Left lung (tissue), 10 donors: ENCODE measurements around the gene KNOP1. TPM values are rescaled to one million over a fixed set of nuclear protein-coding genes. Genes with fewer than 3 reads are reported as not detected.

Source experiments
- ATAC-seq: fragments of 200-7000 bp; cut with Tn5 transposase; one replicate; pipeline ENCODE4 v1.9.1; 2020; ENCODE audit warnings: moderate library complexity
- DNase-seq, 4 donors: peaks; one replicate each; pipeline ENCODE4 v3.0.0-alpha.2; 2013 to 2020
- H3K27ac ChIP-seq, 2 donors: fragments of 200-600 bp; sonication (generic) in 1 of 2; one replicate each; pipeline versions ENCODE4 v1.5.0 to v1.8.0; 2020 to 2021
- H3K27me3 ChIP-seq, 2 donors: fragments of 200-600 bp; sonication (generic) in 1 of 2; one replicate each; pipeline versions ENCODE4 v1.5.0 to v1.8.0; 2020 to 2021
- H3K36me3 ChIP-seq, 2 donors: fragments of 200-600 bp; sonication (generic) in 1 of 2; one replicate each; pipeline versions ENCODE4 v1.5.0 to v1.8.0; 2020 to 2021
- H3K4me1 ChIP-seq, 2 donors: fragments of 200-600 bp; one replicate each; pipeline ENCODE4 v1.8.0; 2021
- H3K4me3 ChIP-seq, 2 donors: fragments of 200-600 bp; sonication (generic) in 1 of 2; one replicate each; pipeline versions ENCODE4 v1.5.0 to v1.8.0; 2020 to 2021; ENCODE audit warnings: mild to moderate bottlenecking in 1 of 2
- H3K9me3 ChIP-seq, 2 donors: fragments of 200-600 bp; sonication (generic) in 1 of 2; one replicate each; pipeline versions ENCODE4 v1.5.0 to v1.8.0; 2020 to 2021
- intact Hi-C, 2 donors: fragments of 100-400 bp; cut with DNase I; formaldehyde crosslinking; loops; one replicate each; pipeline versions ENCODE4 v1.11.2 to v1.14.2; 2022
- polyA plus RNA-seq, 6 donors: library from polyadenylated mRNA; unstranded; fragments of 120-200 nt; gene quantifications; one replicate each; pipeline ENCODE4 v1.2.1, GENCODE V29; 2013; ENCODE audit not compliant: insufficient read length in 6 of 6
- total RNA-seq, 2 donors: library from RNA; stranded (reverse); fragmentation: NEBNext Ultra II Directional; extraction: Animal tissue kit (Norgen Biotek cat#: 25700); gene quantifications; one replicate each; pipeline ENCODE4 v1.2.1, GENCODE V29; 2021
- TF ChIP-seq, protein P1 (sequence below), 2 donors: fragments of 200-600 bp; sonication (generic) in 1 of 2; IDR thresholded peaks; one replicate each; pipeline versions ENCODE4 v1.5.0 to v1.8.0; 2021; ENCODE audit warnings: antibody characterized with exemption in 2 of 2
- donor health status: DM: no; HTN: yes; CAD: no.
- donor health status: DM: no; HTN: no; CAD: no.

KNOP1 gene
- total and polyA plus RNA-seq, 8 donors: 12.5 to 49.0 (median 32.3) TPM

DNA sequence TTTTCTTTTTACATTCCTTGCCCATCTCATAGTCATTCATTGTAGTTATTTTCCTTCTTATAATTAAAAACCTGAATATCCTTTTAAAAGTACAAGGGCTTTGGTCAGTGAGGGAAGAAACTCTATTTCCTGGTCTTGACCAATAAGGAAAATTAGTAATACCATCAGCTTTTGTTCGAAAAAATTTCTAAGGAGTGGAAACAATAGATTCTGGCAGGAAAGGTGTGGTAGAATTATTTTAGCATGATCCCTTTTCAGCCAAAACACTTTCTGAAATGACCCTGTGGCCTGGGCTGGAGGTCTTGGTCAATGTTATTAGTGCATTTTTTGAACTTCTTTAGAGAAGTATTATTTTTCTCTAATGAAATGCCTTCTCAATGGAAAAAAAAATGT is 36.6 kb upstream of the KNOP1 start:
- intact Hi-C loops: no loop called here
- Histone ChIP-seq H3K4me3 (no peak overlapping the region), H3K36me3 (no peaks in the 10 kb centered on the region), H3K9me3 (no peaks in the 10 kb centered on the region), H3K27ac (no peak overlapping the region), H3K27me3 (no peaks in the 10 kb centered on the region), H3K4me1 (peaks cover 0 to 3% of the 10 kb centered on the region in 2 donors)
- no peak for DNase-seq
- ATAC-seq: no peak
- TF ChIP-seq, protein P1, sequence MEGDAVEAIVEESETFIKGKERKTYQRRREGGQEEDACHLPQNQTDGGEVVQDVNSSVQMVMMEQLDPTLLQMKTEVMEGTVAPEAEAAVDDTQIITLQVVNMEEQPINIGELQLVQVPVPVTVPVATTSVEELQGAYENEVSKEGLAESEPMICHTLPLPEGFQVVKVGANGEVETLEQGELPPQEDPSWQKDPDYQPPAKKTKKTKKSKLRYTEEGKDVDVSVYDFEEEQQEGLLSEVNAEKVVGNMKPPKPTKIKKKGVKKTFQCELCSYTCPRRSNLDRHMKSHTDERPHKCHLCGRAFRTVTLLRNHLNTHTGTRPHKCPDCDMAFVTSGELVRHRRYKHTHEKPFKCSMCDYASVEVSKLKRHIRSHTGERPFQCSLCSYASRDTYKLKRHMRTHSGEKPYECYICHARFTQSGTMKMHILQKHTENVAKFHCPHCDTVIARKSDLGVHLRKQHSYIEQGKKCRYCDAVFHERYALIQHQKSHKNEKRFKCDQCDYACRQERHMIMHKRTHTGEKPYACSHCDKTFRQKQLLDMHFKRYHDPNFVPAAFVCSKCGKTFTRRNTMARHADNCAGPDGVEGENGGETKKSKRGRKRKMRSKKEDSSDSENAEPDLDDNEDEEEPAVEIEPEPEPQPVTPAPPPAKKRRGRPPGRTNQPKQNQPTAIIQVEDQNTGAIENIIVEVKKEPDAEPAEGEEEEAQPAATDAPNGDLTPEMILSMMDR (IDR thresholded peaks at IDR 0.05): no peak

- no peak for DNase-seq
- TF ChIP-seq, protein P1 (IDR thresholded peaks at IDR 0.05): no peak
- Histone ChIP-seq H3K36me3 (no peaks in the 10 kb centered on the region), H3K27me3 (no peaks in the 10 kb centered on the region), H3K27ac (no peak overlapping the region), H3K4me3 (no peak overlapping the region), H3K4me1 (peaks cover 0 to 3% of the 10 kb centered on the region in 2 donors), H3K9me3 (no peaks in the 10 kb centered on the region)
- peak; percentile 61 for ATAC-seq
- intact Hi-C loops: no loop called here
Measured at GRCh38 chr16:19753815-19754643, 36.0 kb upstream of the KNOP1 start.

DNA sequence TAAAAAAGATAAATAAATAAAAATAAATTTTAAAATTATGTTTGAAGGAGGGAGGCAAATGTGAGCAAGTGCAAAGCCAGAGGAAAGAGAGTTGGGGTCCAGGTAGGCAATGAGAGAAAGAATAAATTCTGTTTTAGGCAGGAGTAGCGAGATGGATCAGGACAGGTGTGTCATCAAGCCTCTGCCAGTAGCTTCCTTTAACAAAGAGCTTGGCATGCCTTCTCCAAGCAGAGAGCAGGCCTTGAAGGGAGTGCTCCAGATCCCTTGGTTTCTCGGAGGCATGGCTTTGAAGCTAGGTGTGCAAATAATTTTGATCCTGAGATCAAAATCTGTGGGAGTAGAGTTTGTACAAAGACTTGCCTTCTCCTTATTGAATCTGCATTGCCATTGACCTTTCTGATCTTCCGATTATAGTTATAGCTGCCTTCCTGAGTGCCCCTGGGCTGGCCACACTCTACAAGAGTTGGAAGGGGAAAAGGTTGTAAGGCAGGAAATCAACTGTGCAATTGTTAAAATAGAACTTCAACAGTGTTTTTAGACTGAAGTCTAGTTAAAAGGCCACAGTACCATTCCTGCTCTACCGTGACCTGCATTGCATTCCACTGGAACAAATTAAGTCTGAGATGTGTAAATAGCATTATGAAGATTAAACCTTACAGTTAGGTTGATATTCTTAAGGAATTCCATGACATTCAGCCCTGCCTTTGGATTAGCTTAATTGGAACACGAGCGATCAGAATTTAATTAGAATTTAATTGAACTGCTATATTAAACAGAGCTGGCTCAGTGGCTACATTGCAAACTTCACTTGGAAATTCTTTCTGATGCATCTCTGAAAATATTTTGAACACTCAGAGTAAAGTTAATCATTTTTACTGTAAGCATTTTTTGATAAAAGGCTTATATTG is 33.7 kb upstream of the KNOP1 start:
- ATAC-seq (no peak), DNase-seq (no peak)
- intact Hi-C loops: no loop called here
- no peaks in the 10 kb centered on the region for H3K27me3 ChIP-seq
- TF ChIP-seq, protein P1 (IDR thresholded peaks at IDR 0.05): no peak
- H3K36me3 ChIP-seq: no peaks in the 10 kb centered on the region
- H3K4me3 ChIP-seq: no peak overlapping the region
- H3K27ac ChIP-seq: no peak overlapping the region
- H3K9me3 ChIP-seq: no peaks in the 10 kb centered on the region
- H3K4me1 ChIP-seq: peaks cover 0 to 3% of the 10 kb centered on the region in 2 donors

DNA sequence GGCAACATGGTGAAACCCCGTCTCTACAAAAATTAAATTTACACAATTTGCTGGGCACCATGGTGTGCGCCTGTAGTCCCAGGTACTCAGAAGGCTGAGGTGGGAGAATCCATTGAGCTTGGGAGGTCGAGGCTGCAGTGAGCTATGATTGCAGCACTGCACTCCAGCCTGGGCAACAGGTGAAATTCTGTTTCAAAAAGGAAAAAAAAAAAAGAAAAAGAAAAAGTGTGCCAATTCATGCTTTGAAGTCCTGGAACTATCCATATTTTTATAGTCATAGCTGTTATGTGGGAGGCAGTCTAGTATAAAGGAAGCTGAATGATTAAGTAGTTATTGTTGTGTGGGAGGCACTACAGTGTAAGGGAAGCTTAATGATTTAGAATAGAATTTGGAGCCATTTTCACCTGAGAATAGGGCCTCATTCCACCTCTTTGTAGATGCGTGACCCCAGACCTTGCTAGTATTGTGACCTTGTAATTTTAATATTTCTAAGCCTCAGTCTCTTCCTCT is 31.6 kb upstream of the KNOP1 start:
- Histone ChIP-seq H3K27me3 (no peaks in the 10 kb centered on the region), H3K9me3 (no peaks in the 10 kb centered on the region), H3K4me3 (no peak overlapping the region), H3K4me1 (peaks cover 0 to 3% of the 10 kb centered on the region in 2 donors), H3K27ac (no peak overlapping the region), H3K36me3 (no peaks in the 10 kb centered on the region)
- ATAC-seq (no peak), DNase-seq (no peak)
- TF ChIP-seq, protein P1 (IDR thresholded peaks at IDR 0.05): no peak
- intact Hi-C loops: no loop called here
